OCI-LY7 (cell line): ENCODE measurements around the gene GNRH2. TPM values are rescaled to one million over a fixed set of nuclear protein-coding genes. Genes with fewer than 3 reads are reported as not detected.

Experiments used
- BruUV-seq: library from RNA; stranded (reverse); fragments of 400-500 nt; replicated peaks from 2 replicates; lab custom pipeline; 2021; lab: Mats Ljungman, UMichigan
- CTCF ChIA-PET: fragments of 300-600 bp; sonication (Branson Sonifier 250); formaldehyde crosslinking; loops from one replicate; lab custom pipeline; 2022; ENCODE audit warnings: antibody characterized with exemption; ENCODE audit not compliant: unreplicated experiment; lab: Charles Lee
- POLR2A ChIA-PET: fragments of 300-600 bp; sonication (Branson Sonifier 250); formaldehyde crosslinking; loops from one replicate; lab custom pipeline; 2022; ENCODE audit warnings: antibody characterized with exemption; lab: Charles Lee
- DNase-seq: peaks from one replicate; pipeline ENCODE4 v3.0.0-alpha.2; 2015; ENCODE audit warnings: low spot score
- H2AFZ ChIP-seq: fragments of 200-600 bp; sonication (generic), shearing (Covaris generic); 2 replicates; pipeline ENCODE4 v1.6.1; 2014; ENCODE audit warnings: mild to moderate bottlenecking, antibody characterized with exemption, low read length, moderate library complexity
- H3K27ac ChIP-seq: fragments of 200-600 bp; sonication (generic); 2 replicates; pipeline ENCODE4 v1.5.1; 2014; ENCODE audit warnings: mixed run types, low read depth, mild to moderate bottlenecking, moderate library complexity, low read length, inconsistent platforms; ENCODE audit not compliant: poor library complexity, severe bottlenecking
- H3K36me3 ChIP-seq: fragments of 200-600 bp; sonication (generic); 2 replicates; pipeline ENCODE4 v1.6.1; 2014; ENCODE audit warnings: mild to moderate bottlenecking, antibody characterized with exemption, low read length, moderate library complexity, mixed read lengths; ENCODE audit not compliant: insufficient read depth
- H3K4me1 ChIP-seq: fragments of 200-600 bp; sonication (generic); 2 replicates; pipeline ENCODE4 v1.5.1; 2014; ENCODE audit warnings: mild to moderate bottlenecking, low read length; ENCODE audit not compliant: insufficient read depth, poor library complexity, severe bottlenecking
- H3K4me2 ChIP-seq: fragments of 200-600 bp; sonication (generic); 2 replicates; pipeline ENCODE4 v1.6.1; 2014; ENCODE audit warnings: mild to moderate bottlenecking, low read length
- H3K4me3 ChIP-seq: fragments of 200-600 bp; sonication (generic); 2 replicates; pipeline ENCODE4 v1.5.1; 2014; ENCODE audit warnings: mild to moderate bottlenecking, low read depth, low read length; ENCODE audit not compliant: poor library complexity, severe bottlenecking
- H3K79me2 ChIP-seq: fragments of 200-600 bp; sonication (generic); 2 replicates; pipeline ENCODE4 v1.6.1; 2016; ENCODE audit warnings: low read depth, mild to moderate bottlenecking, low read length, moderate library complexity, mixed read lengths; ENCODE audit not compliant: insufficient read depth
- H3K9me2 ChIP-seq: fragments of 200-600 bp; sonication (generic); 2 replicates; pipeline ENCODE4 v1.6.1; 2016; ENCODE audit warnings: mild to moderate bottlenecking, low read length, mixed read lengths; ENCODE audit not compliant: insufficient read depth
- H3K9me3 ChIP-seq: fragments of 200-600 bp; sonication (generic); 2 replicates; pipeline ENCODE4 v1.6.1; 2014; ENCODE audit warnings: mild to moderate bottlenecking, mixed run types, low read length, mixed read lengths
- H4K20me1 ChIP-seq: fragments of 200-600 bp; sonication (generic); 2 replicates; pipeline ENCODE4 v1.6.1; 2014; ENCODE audit warnings: mild to moderate bottlenecking, antibody characterized with exemption, low read length, moderate library complexity, mixed read lengths; ENCODE audit not compliant: insufficient read depth
- CTCF ChIP-seq: fragments of 200-600 bp; sonication (generic); conservative IDR thresholded peaks from 2 replicates; pipeline ENCODE4 v1.5.1; 2014; ENCODE audit warnings: mild to moderate bottlenecking, antibody characterized with exemption, low read length, moderate library complexity, mixed read lengths
- EZH2phosphoT487 ChIP-seq: fragments of 200-600 bp; sonication (generic); IDR thresholded peaks from 2 replicates; pipeline ENCODE4 v1.6.1; 2018; ENCODE audit warnings: low read depth, borderline replicate concordance, mild to moderate bottlenecking, mixed run types, antibody characterized with exemption, low read length, moderate library complexity, mixed read lengths
- intact Hi-C: fragments of 100-400 bp; cut with micrococcal nuclease; formaldehyde crosslinking; loops from one replicate; pipeline ENCODE4 v1.10.0; 2022; ENCODE audit not compliant: unreplicated experiment
- total RNA-seq, 2 experiments: library from RNA; depleted of rRNA in 1 of 2; stranded (reverse); fragments of >200 nt in 1 of 2; shearing (Covaris generic) in 1 of 2; gene quantifications; 2 replicates each; pipeline ENCODE4 v1.2.3, GENCODE V29; 2014 to 2022

The GNRH2 gene
- total RNA-seq, 2 experiments from 2014 or later: 0.44 to 0.61 TPM

- no peaks in the 10 kb centered on the region for H3K36me3 ChIP-seq
- DNase-seq: no peak
- no peak overlapping the region for H3K27ac ChIP-seq
- H3K79me2 ChIP-seq: no peaks in the 10 kb centered on the region
- intact Hi-C loops: no loop called here
- no peak overlapping the region for H2AFZ ChIP-seq
- no peaks in the 10 kb centered on the region for H4K20me1 ChIP-seq
- no TSS peak for BruUV-seq
- CTCF ChIA-PET: no interaction called here
- H3K4me3 ChIP-seq: no peak overlapping the region
- no peaks in the 10 kb centered on the region for H3K9me2 ChIP-seq
- TF ChIP-seq CTCF (no peak), EZH2phosphoT487 (no peak)
- POLR2A ChIA-PET: no interaction called here
- H3K4me1 ChIP-seq: no peaks in the 10 kb centered on the region
- no peaks in the 10 kb centered on the region for H3K9me3 ChIP-seq
- H3K4me2 ChIP-seq: no peak overlapping the region
Measured at GRCh38 chr20:3082306-3082951, 39.0 kb downstream of the GNRH2 start.

- Histone ChIP-seq H3K36me3 (no peaks in the 10 kb centered on the region), H3K4me1 (no peaks in the 10 kb centered on the region), H3K27ac (no peak overlapping the region), H3K9me2 (no peaks in the 10 kb centered on the region), H2AFZ (no peak overlapping the region), H4K20me1 (no peaks in the 10 kb centered on the region), H3K9me3 (no peaks in the 10 kb centered on the region), H3K4me2 (no peak overlapping the region), H3K79me2 (no peaks in the 10 kb centered on the region), H3K4me3 (no peak overlapping the region)
- POLR2A ChIA-PET: no interaction called here
- DNase-seq: no peak
- intact Hi-C loops: no loop called here
- TF ChIP-seq EZH2phosphoT487 (no peak), CTCF (no peak)
- CTCF ChIA-PET: no interaction called here
- no TSS peak for BruUV-seq
Measured at GRCh38 chr20:3082955-3083952, 39.8 kb downstream of the GNRH2 start.
